B cell (primary cell): ENCODE measurements around the gene SLC15A3. TPM values are rescaled to one million over a fixed set of nuclear protein-coding genes. Genes with fewer than 3 reads are reported as not detected.

Source experiments
- ATAC-seq: fragments of 200-7000 bp; cut with Tn5 transposase; one replicate; pipeline ENCODE4 v1.10.0; 2021; ENCODE audit warnings: low read depth, mild to moderate bottlenecking, moderate number of reproducible peaks, moderate library complexity
- CTCF ChIA-PET: fragments of 350-600 bp; sonication (Branson Sonifier 250); formaldehyde crosslinking; loops from one replicate; lab custom pipeline; 2021; ENCODE audit warnings: antibody characterized with exemption, inconsistent platforms; lab: Charles Lee
- POLR2A ChIA-PET: fragments of 350-600 bp; sonication (Branson Sonifier 250); formaldehyde crosslinking; loops from one replicate; lab custom pipeline; 2021; ENCODE audit warnings: antibody characterized with exemption; lab: Charles Lee
- DNase-seq: peaks from one replicate; pipeline ENCODE4 v3.0.0; 2013
- H2AFZ ChIP-seq: 2 replicates; pipeline ENCODE4 v1.6.1; 2012; ENCODE audit warnings: mild to moderate bottlenecking, low read depth, low read length; ENCODE audit not compliant: insufficient read depth, poor library complexity, severe bottlenecking
- H3K27ac ChIP-seq, 2 donors: 1 replicate in 1 of 2; 2 replicates in 1 of 2; pipeline ENCODE4 v1.5.1; 2012 to 2013; ENCODE audit warnings: low read length in 2 of 2, mild to moderate bottlenecking in 2 of 2, moderate library complexity in 1 of 2
- H3K27me3 ChIP-seq, 4 experiments: fragments of 200-600 bp in 1 of 4; sonication (generic) in 1 of 4; replicated peaks in 1 of 4; 1 replicate in 2 of 4; 2 replicates in 2 of 4; pipeline versions ENCODE4 v1.6.1 to v1.7.0; 2013 to 2016; ENCODE audit warnings: low read length in 3 of 4, mild to moderate bottlenecking in 2 of 4, mixed read lengths in 1 of 4, moderate library complexity in 1 of 4; ENCODE audit not compliant: insufficient read depth in 4 of 4, control insufficient read depth in 3 of 4; ENCODE audit errors: control extremely low read depth in 1 of 4
- H3K36me3 ChIP-seq, 2 experiments: replicated peaks in 1 of 2; 1 replicate in 1 of 2; 2 replicates in 1 of 2; pipeline versions ENCODE4 v1.6.1 to v1.7.1; 2013; ENCODE audit warnings: low read length in 1 of 2; ENCODE audit not compliant: insufficient read depth in 2 of 2, control insufficient read depth in 1 of 2; ENCODE audit errors: control extremely low read depth in 1 of 2, extremely low read depth in 1 of 2
- H3K4me1 ChIP-seq, 2 donors: fragments of 200-600 bp in 1 of 2; sonication (generic) in 1 of 2; 1 replicate in 1 of 2; 2 replicates in 1 of 2; pipeline versions ENCODE4 v1.5.1 to v1.6.1; 2013 to 2017; ENCODE audit warnings: low read length in 2 of 2; ENCODE audit not compliant: control insufficient read depth in 2 of 2, insufficient read depth in 2 of 2
- H3K4me2 ChIP-seq: replicated peaks from 2 replicates; pipeline ENCODE3; 2012; ENCODE audit warnings: mild to moderate bottlenecking, low read depth, low read length; ENCODE audit not compliant: poor library complexity, severe bottlenecking
- H3K4me3 ChIP-seq, 5 experiments: fragments of 200-600 bp in 1 of 5; sonication (generic) in 1 of 5; 1 replicate in 3 of 5; 2 replicates in 2 of 5; pipeline versions ENCODE4 v1.5.1 to v1.7.0; 2011 to 2016; ENCODE audit warnings: low read length in 4 of 5, mild to moderate bottlenecking in 4 of 5, low read depth in 2 of 5, control low read depth in 1 of 5, moderate library complexity in 1 of 5; ENCODE audit not compliant: insufficient read depth in 1 of 5; ENCODE audit errors: control extremely low read depth in 1 of 5, extremely low read depth in 1 of 5
- H3K79me2 ChIP-seq: fragments of 200-600 bp; sonication (generic); one replicate; pipeline ENCODE4 v1.6.0; 2016; ENCODE audit warnings: low read length; ENCODE audit not compliant: control insufficient read depth, insufficient read depth
- H3K9ac ChIP-seq: fragments of 200-600 bp; sonication (generic); 2 replicates; pipeline ENCODE4 v1.6.1; 2017; ENCODE audit warnings: mild to moderate bottlenecking, low read length, moderate library complexity
- H3K9me3 ChIP-seq, 3 donors: one replicate each; pipeline versions ENCODE4 v1.6.1 to v1.7.1; 2013; ENCODE audit warnings: low read length in 2 of 3; ENCODE audit not compliant: control insufficient read depth in 2 of 3, insufficient read depth in 1 of 3; ENCODE audit errors: control extremely low read depth in 1 of 3
- H4K20me1 ChIP-seq: 2 replicates; pipeline ENCODE4 v1.6.0; 2012; ENCODE audit warnings: mild to moderate bottlenecking, low read length; ENCODE audit not compliant: insufficient read depth, control insufficient read depth, poor library complexity, severe bottlenecking
- H3K27ac Mint-ChIP-seq: one replicate; pipeline ENCODE4 v1.8.0; 2021; ENCODE audit warnings: mixed read lengths
- H3K27me3 Mint-ChIP-seq: one replicate; pipeline ENCODE4 v1.8.0; 2021; ENCODE audit warnings: mixed read lengths
- H3K4me1 Mint-ChIP-seq: one replicate; pipeline ENCODE4 v1.8.0; 2021; ENCODE audit warnings: mixed read lengths
- H3K4me3 Mint-ChIP-seq: one replicate; pipeline ENCODE4 v1.8.0; 2021; ENCODE audit warnings: mixed read lengths
- H3K9me3 Mint-ChIP-seq: one replicate; pipeline ENCODE4 v1.8.0; 2022; ENCODE audit warnings: mixed read lengths; ENCODE audit not compliant: insufficient read depth
- EZH2 ChIP-seq: IDR thresholded peaks from 2 replicates; pipeline ENCODE4 v1.6.1; 2012; ENCODE audit warnings: borderline replicate concordance, low read depth, mild to moderate bottlenecking, moderate library complexity, low read length; ENCODE audit not compliant: insufficient read depth, poor library complexity, severe bottlenecking
- WGBS: methylation state at CpG from one replicate; pipeline ENCODE4 v1.1.5; 2013; ENCODE audit warnings: missing lambda C conversion rate; ENCODE audit not compliant: insufficient coverage; 5-methylcytosine and 5-hydroxymethylcytosine counted together
- intact Hi-C: fragments of 100-400 bp; cut with micrococcal nuclease; formaldehyde crosslinking; loops from one replicate; pipeline ENCODE4 v1.10.0; 2022
- polyA plus RNA-seq: library from polyadenylated mRNA; depleted of rRNA; stranded (reverse); fragments of >200 nt; gene quantifications from 2 replicates; pipeline ENCODE4 v1.2.3, GENCODE V29; 2012
- total RNA-seq, 2 donors: library from RNA; stranded (reverse); fragments of 120-200 nt in 1 of 2; gene quantifications; 1 replicate in 1 of 2; 2 replicates in 1 of 2; pipeline versions ENCODE4 v1.2.3 to v1.2.4, GENCODE V29; 2013 to 2022
- TF ChIP-seq, protein P1 (sequence below): fragments of 200-600 bp; IDR thresholded peaks from one replicate; pipeline ENCODE4 v1.8.0; 2022; ENCODE audit warnings: antibody characterized with exemption, mild to moderate bottlenecking

The SLC15A3 gene
- total and polyA plus RNA-seq, 2 donors (not counting 1 experiment from before 2014, with no cell fraction given): 61.5 to 91.4 TPM

DNA sequence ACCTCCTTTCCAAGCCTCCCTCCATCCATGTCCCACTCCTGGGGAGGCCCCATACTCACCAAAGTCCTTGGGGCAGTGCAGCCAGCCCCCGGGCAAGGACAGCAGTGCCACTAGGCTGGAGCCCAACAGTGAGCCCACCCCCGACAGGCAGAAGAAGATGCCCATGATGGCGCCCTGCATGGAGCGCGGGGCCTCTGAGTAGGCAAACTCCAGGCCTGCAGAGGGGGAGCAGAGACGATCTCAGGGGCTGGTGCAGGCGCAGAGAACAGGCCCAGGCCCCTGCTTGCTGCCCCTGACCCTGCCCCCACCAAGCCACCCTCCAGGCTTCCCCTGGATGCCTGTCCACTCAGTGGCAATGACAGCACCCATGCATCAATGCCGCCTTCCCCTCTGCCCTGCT lies 14.2 kb downstream of the SLC15A3 start:
- Histone ChIP-seq H4K20me1 (peaks cover 26% of the 10 kb centered on the region), H3K27me3 (no peaks in the 10 kb centered on the region)
- CTCF ChIA-PET: no interaction called here

DNA sequence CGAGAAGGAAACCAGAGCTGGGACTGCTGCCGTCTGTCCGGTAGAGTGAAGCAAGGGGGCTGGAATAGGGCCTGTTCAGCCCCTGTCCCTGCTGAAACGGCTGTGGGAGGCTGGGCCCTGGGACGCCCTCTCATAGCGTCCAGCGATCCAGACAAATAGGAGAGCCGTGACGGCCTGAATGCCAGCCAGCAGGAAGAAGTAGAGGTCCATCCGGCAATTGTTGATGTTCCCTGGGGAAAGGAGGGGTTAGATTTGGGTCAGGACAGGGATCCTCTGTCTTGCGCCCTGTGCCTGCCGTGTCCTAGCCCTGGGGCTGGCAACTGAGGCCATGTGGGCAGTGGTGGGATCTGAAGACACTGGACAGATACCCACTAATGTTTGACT lies 14.8 kb downstream of the SLC15A3 start:
- Histone ChIP-seq H3K9me3 (no peaks in the 10 kb centered on the region), H3K4me1 (peaks cover 17 to 29% of the 10 kb centered on the region in 2 donors), H3K27ac (no peak overlapping the region), H3K4me3 (no peak overlapping the region), H3K79me2 (no peaks in the 10 kb centered on the region), H3K27me3 (no peaks in the 10 kb centered on the region), H2AFZ (no peak overlapping the region), H4K20me1 (peaks cover 20% of the 10 kb centered on the region), H3K4me2 (no peak overlapping the region), H3K36me3 (peaks cover 0 to 42% of the 10 kb centered on the region in 2 experiments), H3K9ac (no peak overlapping the region)
- Mint-ChIP-seq H3K9me3 (no peaks in the 10 kb centered on the region), H3K4me1 (peaks cover 33% of the 10 kb centered on the region), H3K27me3 (no peaks in the 10 kb centered on the region), H3K27ac (peak overlapping the region; percentile 60), H3K4me3 (no peak overlapping the region)
- ATAC-seq (no peak), DNase-seq (no peak)
- CTCF ChIA-PET: no interaction called here
- intact Hi-C loops: no loop called here
- POLR2A ChIA-PET: interaction anchor here (11.4 kb wide), 1 partner anchor 20 kb away, joined by 96 read pairs; the partner anchor contains the start of gene TMEM109
- TF ChIP-seq, protein P1, sequence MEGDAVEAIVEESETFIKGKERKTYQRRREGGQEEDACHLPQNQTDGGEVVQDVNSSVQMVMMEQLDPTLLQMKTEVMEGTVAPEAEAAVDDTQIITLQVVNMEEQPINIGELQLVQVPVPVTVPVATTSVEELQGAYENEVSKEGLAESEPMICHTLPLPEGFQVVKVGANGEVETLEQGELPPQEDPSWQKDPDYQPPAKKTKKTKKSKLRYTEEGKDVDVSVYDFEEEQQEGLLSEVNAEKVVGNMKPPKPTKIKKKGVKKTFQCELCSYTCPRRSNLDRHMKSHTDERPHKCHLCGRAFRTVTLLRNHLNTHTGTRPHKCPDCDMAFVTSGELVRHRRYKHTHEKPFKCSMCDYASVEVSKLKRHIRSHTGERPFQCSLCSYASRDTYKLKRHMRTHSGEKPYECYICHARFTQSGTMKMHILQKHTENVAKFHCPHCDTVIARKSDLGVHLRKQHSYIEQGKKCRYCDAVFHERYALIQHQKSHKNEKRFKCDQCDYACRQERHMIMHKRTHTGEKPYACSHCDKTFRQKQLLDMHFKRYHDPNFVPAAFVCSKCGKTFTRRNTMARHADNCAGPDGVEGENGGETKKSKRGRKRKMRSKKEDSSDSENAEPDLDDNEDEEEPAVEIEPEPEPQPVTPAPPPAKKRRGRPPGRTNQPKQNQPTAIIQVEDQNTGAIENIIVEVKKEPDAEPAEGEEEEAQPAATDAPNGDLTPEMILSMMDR: no peak
- no peak for TF ChIP-seq EZH2
- WGBS: 95% methylated on average over 11 of the region's 12 CpGs

More for the DNA sequence above, 14.2 kb downstream of the SLC15A3 start:
- ATAC-seq (no peak), DNase-seq (no peak)
- Histone ChIP-seq H3K9me3 (no peaks in the 10 kb centered on the region), H3K36me3 (peaks cover 0 to 48% of the 10 kb centered on the region in 2 experiments), H2AFZ (no peak overlapping the region), H3K4me2 (no peak overlapping the region), H3K9ac (no peak overlapping the region), H3K27ac (no peak overlapping the region), H3K4me1 (peaks cover 17 to 29% of the 10 kb centered on the region in 2 donors), H3K4me3 (no peak overlapping the region), H3K79me2 (no peaks in the 10 kb centered on the region)
- Mint-ChIP-seq H3K9me3 (no peaks in the 10 kb centered on the region), H3K27me3 (no peaks in the 10 kb centered on the region), H3K27ac (peak overlapping the region; percentile 72), H3K4me1 (peaks cover 33% of the 10 kb centered on the region), H3K4me3 (no peak overlapping the region)
- intact Hi-C loops: no loop called here
- POLR2A ChIA-PET: interaction anchor here (11.4 kb wide), 1 partner anchor 21 kb away, joined by 96 read pairs; the partner anchor contains the start of gene TMEM109
- TF ChIP-seq, protein P1: no peak
- TF ChIP-seq EZH2: no peak
- 92% methylated on average over 8 of the region's 8 CpGs for WGBS
